Measurements from ENCODE around the gene GPR176.

GPR176 gene

DNA sequence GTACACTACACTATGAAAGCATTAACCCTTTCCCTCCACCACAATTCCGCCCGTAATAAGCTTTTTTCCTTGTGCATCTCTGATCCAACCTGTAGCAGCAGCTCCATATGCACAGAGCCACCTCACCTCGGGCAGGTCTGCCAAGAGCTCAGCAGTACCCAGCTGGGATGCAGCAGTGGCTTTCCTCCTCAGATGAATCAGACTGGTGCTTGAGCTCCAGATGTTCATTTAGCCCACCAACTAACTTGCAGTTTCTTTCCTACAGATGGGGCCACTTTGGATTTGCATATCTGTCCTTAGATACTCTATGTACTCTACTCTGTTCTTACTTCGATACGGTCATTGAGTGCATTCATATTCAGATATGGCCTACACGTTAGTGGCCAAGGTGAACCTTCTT, 122.7 kb downstream of the GPR176 start:
- no CpG with 5 or more reads among the region's 6 CpGs for WGBS, 2 donors (ENCODE audit: extremely low coverage in 2 of 2, insufficient read length in 2 of 2, insufficient replicate concordance in 1 of 2)

DNA sequence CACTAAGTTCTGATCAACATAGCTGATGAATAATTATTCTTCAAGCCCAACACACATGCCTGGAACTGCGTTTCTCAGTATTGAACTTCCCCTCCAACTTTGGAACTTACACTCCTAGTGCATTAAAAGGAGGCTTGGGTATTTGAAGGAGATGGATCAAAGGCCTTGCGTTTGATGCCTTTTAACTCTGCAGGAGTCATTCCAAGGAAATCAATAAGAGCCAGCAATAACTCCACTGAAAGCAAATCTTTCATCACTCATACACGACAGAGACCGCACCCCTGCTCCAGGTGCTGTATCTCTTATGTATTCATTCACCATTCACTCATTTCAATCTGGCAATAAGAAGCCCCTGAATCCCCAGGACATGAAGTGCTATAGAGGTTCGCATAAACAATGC, 123.5 kb downstream of the GPR176 start:
- Histone ChIP-seq H3K4me1 (ENCODE audit: control insufficient read depth in 2 of 2, insufficient read depth in 1 of 2, low read depth in 1 of 2, low read length in 2 of 2) (peaks cover 0 to 2% of the 10 kb centered on the region in 2 donors), H3K27me3 (ENCODE audit: control insufficient read depth in 3 of 3, insufficient read depth in 3 of 3, low read depth in 1 of 3, low read length in 3 of 3) (peaks cover 0 to 2% (median 0%) of the 10 kb centered on the region in 3 experiments), H4K91ac (ENCODE audit: low read depth, low read length, poor library complexity) (no peak overlapping the region), H3K23ac (ENCODE audit: low read depth, low read length, poor library complexity) (no peak overlapping the region), H3K27ac (replicated peaks; ENCODE audit: low read length) (no peak overlapping the region), H3K14ac (ENCODE audit: low read length) (no peak overlapping the region), H2BK15ac (ENCODE audit: low read length) (no peak overlapping the region), H2AFZ (ENCODE audit: low read length) (no peak overlapping the region), H3K79me1 (ENCODE audit: low read depth, low read length) (no peaks in the 10 kb centered on the region), H3K4me2 (ENCODE audit: insufficient read depth, low read length, poor library complexity, severe bottlenecking) (no peak overlapping the region), H3K9me3 (replicated peaks in 1 of 2; ENCODE audit: control insufficient read depth in 2 of 2, insufficient read depth in 1 of 2, low read depth in 1 of 2, low read length in 2 of 2) (no peaks in the 10 kb centered on the region), H3K36me3 (replicated peaks in 1 of 2; ENCODE audit: control insufficient read depth in 2 of 2, insufficient read depth in 2 of 2, low read length in 2 of 2) (peaks cover 0 to 6% of the 10 kb centered on the region in 2 donors), H2AK5ac (ENCODE audit: low read depth, low read length) (no peak overlapping the region), H2BK120ac (ENCODE audit: low read depth, low read length) (no peak overlapping the region), H2BK12ac (ENCODE audit: low read length) (no peak overlapping the region), H3K18ac (ENCODE audit: low read length) (no peak overlapping the region), H2BK5ac (ENCODE audit: low read length) (no peak overlapping the region), H4K8ac (ENCODE audit: low read depth, low read length) (no peak overlapping the region), H3K9ac (ENCODE audit: low read depth, low read length, poor library complexity) (no peak overlapping the region), H3K4ac (ENCODE audit: low read length) (no peak overlapping the region), H3K4me3 (ENCODE audit: low read length in 2 of 2) (no peak overlapping the region)
- no CpG with 5 or more reads among the region's 5 CpGs for WGBS, 2 donors (ENCODE audit: extremely low coverage in 2 of 2, insufficient read length in 2 of 2, insufficient replicate concordance in 1 of 2)
- no peak for DNase-seq (ENCODE audit: low spot score)

More for the DNA sequence above, 122.7 kb downstream of the GPR176 start:
- H2BK120ac ChIP-seq (ENCODE audit: low read depth, low read length): no peak overlapping the region
- H3K36me3 ChIP-seq (replicated peaks in 1 of 2; ENCODE audit: control insufficient read depth in 2 of 2, insufficient read depth in 2 of 2, low read length in 2 of 2): peaks cover 0 to 7% of the 10 kb centered on the region in 2 donors
- no peak overlapping the region for H2BK5ac ChIP-seq (ENCODE audit: low read length)
- no peaks in the 10 kb centered on the region for H3K9me3 ChIP-seq (replicated peaks in 1 of 2; ENCODE audit: control insufficient read depth in 2 of 2, insufficient read depth in 1 of 2, low read depth in 1 of 2, low read length in 2 of 2)
- H3K27ac ChIP-seq (replicated peaks; ENCODE audit: low read length): no peak overlapping the region
- H2AFZ ChIP-seq (ENCODE audit: low read length): no peak overlapping the region
- no peaks in the 10 kb centered on the region for H3K79me1 ChIP-seq (ENCODE audit: low read depth, low read length)
- H2AK5ac ChIP-seq (ENCODE audit: low read depth, low read length): no peak overlapping the region
- peaks cover 0 to 2% of the 10 kb centered on the region in 2 donors for H3K4me1 ChIP-seq (ENCODE audit: control insufficient read depth in 2 of 2, insufficient read depth in 1 of 2, low read depth in 1 of 2, low read length in 2 of 2)
- H3K4ac ChIP-seq (ENCODE audit: low read length): no peak overlapping the region
- no peak overlapping the region for H3K9ac ChIP-seq (ENCODE audit: low read depth, low read length, poor library complexity)
- no peak overlapping the region for H4K8ac ChIP-seq (ENCODE audit: low read depth, low read length)
- no peak overlapping the region for H3K18ac ChIP-seq (ENCODE audit: low read length)
- no peak overlapping the region for H2BK12ac ChIP-seq (ENCODE audit: low read length)
- H3K23ac ChIP-seq (ENCODE audit: low read depth, low read length, poor library complexity): no peak overlapping the region
- peaks cover 0 to 2% (median 0%) of the 10 kb centered on the region in 3 experiments for H3K27me3 ChIP-seq (ENCODE audit: control insufficient read depth in 3 of 3, insufficient read depth in 3 of 3, low read depth in 1 of 3, low read length in 3 of 3)
- no peak overlapping the region for H3K14ac ChIP-seq (ENCODE audit: low read length)
- H4K91ac ChIP-seq (ENCODE audit: low read depth, low read length, poor library complexity): no peak overlapping the region
- H3K4me2 ChIP-seq (ENCODE audit: insufficient read depth, low read length, poor library complexity, severe bottlenecking): no peak overlapping the region
- no peak overlapping the region for H3K4me3 ChIP-seq (ENCODE audit: low read length in 2 of 2)
- DNase-seq (ENCODE audit: low spot score): no peak
- H2BK15ac ChIP-seq (ENCODE audit: low read length): no peak overlapping the region

DNA sequence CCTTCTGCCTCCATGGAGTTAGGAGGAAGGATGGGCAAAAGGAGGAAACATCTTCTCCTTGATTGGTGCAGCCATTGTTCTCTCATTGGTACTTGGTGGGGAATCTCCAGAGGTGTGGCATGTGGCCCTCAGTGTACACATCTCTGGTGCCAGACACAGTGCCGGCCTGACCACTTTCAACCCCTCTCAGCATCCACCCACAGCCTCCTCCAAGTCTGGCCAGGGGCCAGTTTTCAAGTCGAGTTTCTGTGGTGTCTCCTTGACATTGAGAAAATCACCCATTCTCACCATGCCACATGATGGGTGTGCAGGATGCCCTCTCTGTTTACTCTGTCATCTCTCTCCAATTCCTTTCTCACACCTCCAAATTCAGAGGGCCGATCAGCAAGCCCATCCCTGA, 124.6 kb downstream of the GPR176 start:
- no peak overlapping the region for H4K91ac ChIP-seq (ENCODE audit: low read depth, low read length, poor library complexity)
- H2BK12ac ChIP-seq (ENCODE audit: low read length): no peak overlapping the region
- DNase-seq (ENCODE audit: low spot score): no peak
- peaks cover 0 to 2% of the 10 kb centered on the region in 2 donors for H3K36me3 ChIP-seq (replicated peaks in 1 of 2; ENCODE audit: control insufficient read depth in 2 of 2, insufficient read depth in 2 of 2, low read length in 2 of 2)
- H2BK120ac ChIP-seq (ENCODE audit: low read depth, low read length): no peak overlapping the region
- no peak overlapping the region for H3K4me3 ChIP-seq (ENCODE audit: low read length in 2 of 2)
- no peak overlapping the region for H2AFZ ChIP-seq (ENCODE audit: low read length)
- H2BK5ac ChIP-seq (ENCODE audit: low read length): no peak overlapping the region
- no peak overlapping the region for H3K27ac ChIP-seq (replicated peaks; ENCODE audit: low read length)
- no peak overlapping the region for H3K4ac ChIP-seq (ENCODE audit: low read length)
- H2AK5ac ChIP-seq (ENCODE audit: low read depth, low read length): no peak overlapping the region
- no peaks in the 10 kb centered on the region for H3K9me3 ChIP-seq (replicated peaks in 1 of 2; ENCODE audit: control insufficient read depth in 2 of 2, insufficient read depth in 1 of 2, low read depth in 1 of 2, low read length in 2 of 2)
- no peak overlapping the region for H2BK15ac ChIP-seq (ENCODE audit: low read length)
- H4K8ac ChIP-seq (ENCODE audit: low read depth, low read length): no peak overlapping the region
- peaks cover 0 to 2% of the 10 kb centered on the region in 2 donors for H3K4me1 ChIP-seq (ENCODE audit: control insufficient read depth in 2 of 2, insufficient read depth in 1 of 2, low read depth in 1 of 2, low read length in 2 of 2)
- H3K9ac ChIP-seq (ENCODE audit: low read depth, low read length, poor library complexity): no peak overlapping the region
- WGBS, 2 donors (ENCODE audit: extremely low coverage in 2 of 2, insufficient read length in 2 of 2, insufficient replicate concordance in 1 of 2): no CpG with 5 or more reads among the region's 3 CpGs
- no peaks in the 10 kb centered on the region for H3K79me1 ChIP-seq (ENCODE audit: low read depth, low read length)
- no peak overlapping the region for H3K14ac ChIP-seq (ENCODE audit: low read length)
- peaks cover 0 to 2% (median 0%) of the 10 kb centered on the region in 3 experiments for H3K27me3 ChIP-seq (ENCODE audit: control insufficient read depth in 3 of 3, insufficient read depth in 3 of 3, low read depth in 1 of 3, low read length in 3 of 3)
- H3K23ac ChIP-seq (ENCODE audit: low read depth, low read length, poor library complexity): no peak overlapping the region
- no peak overlapping the region for H3K4me2 ChIP-seq (ENCODE audit: insufficient read depth, low read length, poor library complexity, severe bottlenecking)
- no peak overlapping the region for H3K18ac ChIP-seq (ENCODE audit: low read length)

DNA sequence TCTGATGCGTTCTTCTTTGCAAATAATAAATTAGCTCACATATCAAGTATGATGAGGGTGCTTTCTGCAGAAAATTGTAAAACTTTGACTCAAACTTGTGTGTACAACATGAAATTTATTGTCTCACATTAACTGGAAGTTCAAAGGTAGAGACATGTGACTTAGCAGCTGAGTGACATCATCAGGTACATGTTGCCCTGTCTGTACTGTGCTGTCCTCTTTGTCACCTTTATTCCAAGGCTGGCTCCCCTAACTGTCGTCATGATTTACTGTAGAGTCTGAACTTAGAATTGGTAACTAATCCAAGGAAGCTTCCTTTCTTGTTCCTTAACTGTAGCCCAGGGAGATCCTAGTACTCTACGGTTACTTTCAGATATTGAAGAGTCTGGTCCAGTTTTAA, 125.1 kb downstream of the GPR176 start:
- Histone ChIP-seq H3K4me3 (ENCODE audit: low read length in 2 of 2) (no peak overlapping the region), H3K9ac (ENCODE audit: low read depth, low read length, poor library complexity) (no peak overlapping the region), H2BK5ac (ENCODE audit: low read length) (no peak overlapping the region), H3K4me2 (ENCODE audit: insufficient read depth, low read length, poor library complexity, severe bottlenecking) (no peak overlapping the region), H3K14ac (ENCODE audit: low read length) (no peak overlapping the region), H3K36me3 (replicated peaks in 1 of 2; ENCODE audit: control insufficient read depth in 2 of 2, insufficient read depth in 2 of 2, low read length in 2 of 2) (no peaks in the 10 kb centered on the region), H3K4ac (ENCODE audit: low read length) (no peak overlapping the region), H2BK12ac (ENCODE audit: low read length) (no peak overlapping the region), H4K91ac (ENCODE audit: low read depth, low read length, poor library complexity) (no peak overlapping the region), H2BK15ac (ENCODE audit: low read length) (no peak overlapping the region), H3K9me3 (replicated peaks in 1 of 2; ENCODE audit: control insufficient read depth in 2 of 2, insufficient read depth in 1 of 2, low read depth in 1 of 2, low read length in 2 of 2) (no peaks in the 10 kb centered on the region), H2BK120ac (ENCODE audit: low read depth, low read length) (no peak overlapping the region), H2AK5ac (ENCODE audit: low read depth, low read length) (no peak overlapping the region), H3K18ac (ENCODE audit: low read length) (no peak overlapping the region), H3K27ac (replicated peaks; ENCODE audit: low read length) (no peak overlapping the region), H3K4me1 (ENCODE audit: control insufficient read depth in 2 of 2, insufficient read depth in 1 of 2, low read depth in 1 of 2, low read length in 2 of 2) (peaks cover 0 to 2% of the 10 kb centered on the region in 2 donors), H3K79me1 (ENCODE audit: low read depth, low read length) (no peaks in the 10 kb centered on the region), H3K27me3 (ENCODE audit: control insufficient read depth in 3 of 3, insufficient read depth in 3 of 3, low read depth in 1 of 3, low read length in 3 of 3) (peaks cover 0 to 2% (median 0%) of the 10 kb centered on the region in 3 experiments), H2AFZ (ENCODE audit: low read length) (no peak overlapping the region), H3K23ac (ENCODE audit: low read depth, low read length, poor library complexity) (no peak overlapping the region), H4K8ac (ENCODE audit: low read depth, low read length) (no peak overlapping the region)
- WGBS, 2 donors (ENCODE audit: extremely low coverage in 2 of 2, insufficient read length in 2 of 2, insufficient replicate concordance in 1 of 2): no CpG with 5 or more reads among the region's 3 CpGs
- DNase-seq (ENCODE audit: low spot score): no peak

Data from neuronal stem cell (in vitro differentiated cells).